HG03064 (cell line): ENCODE measurements around the gene THEMIS.
"Not testable (repeated sequence)": the region's sequence is repeated elsewhere in the genome, so short reads cannot be mapped to it uniquely, and the experiment has no call there.

Experiments
- ATAC-seq: cut with Tn5 transposase; IDR thresholded peaks from one replicate; pipeline ENCODE4 v1.9.1; 2021; ENCODE audit warnings: low read depth; ENCODE audit not compliant: unreplicated experiment

THEMIS gene, protein sequence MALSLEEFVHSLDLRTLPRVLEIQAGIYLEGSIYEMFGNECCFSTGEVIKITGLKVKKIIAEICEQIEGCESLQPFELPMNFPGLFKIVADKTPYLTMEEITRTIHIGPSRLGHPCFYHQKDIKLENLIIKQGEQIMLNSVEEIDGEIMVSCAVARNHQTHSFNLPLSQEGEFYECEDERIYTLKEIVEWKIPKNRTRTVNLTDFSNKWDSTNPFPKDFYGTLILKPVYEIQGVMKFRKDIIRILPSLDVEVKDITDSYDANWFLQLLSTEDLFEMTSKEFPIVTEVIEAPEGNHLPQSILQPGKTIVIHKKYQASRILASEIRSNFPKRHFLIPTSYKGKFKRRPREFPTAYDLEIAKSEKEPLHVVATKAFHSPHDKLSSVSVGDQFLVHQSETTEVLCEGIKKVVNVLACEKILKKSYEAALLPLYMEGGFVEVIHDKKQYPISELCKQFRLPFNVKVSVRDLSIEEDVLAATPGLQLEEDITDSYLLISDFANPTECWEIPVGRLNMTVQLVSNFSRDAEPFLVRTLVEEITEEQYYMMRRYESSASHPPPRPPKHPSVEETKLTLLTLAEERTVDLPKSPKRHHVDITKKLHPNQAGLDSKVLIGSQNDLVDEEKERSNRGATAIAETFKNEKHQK

DNA sequence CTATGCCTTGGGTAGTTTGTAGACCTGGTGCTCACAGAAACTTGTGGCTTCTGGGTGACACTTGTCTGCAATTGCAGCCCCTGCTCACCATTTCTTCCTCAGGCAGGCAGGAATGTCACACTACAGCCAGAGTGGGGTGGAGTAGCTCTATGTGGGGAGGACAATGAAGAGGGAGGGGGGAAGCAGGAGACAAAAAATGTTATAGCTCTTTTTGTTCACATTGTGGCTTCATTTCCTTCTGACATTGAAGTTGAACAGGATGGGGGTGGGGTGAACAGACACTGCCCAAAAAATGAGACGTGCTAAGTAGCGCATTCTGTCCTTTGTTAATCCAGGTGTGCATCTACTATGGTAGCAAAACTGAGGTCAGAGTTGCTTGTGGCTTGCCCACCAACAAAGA lies at the start of gene THEMIS:
TSS of gene THEMIS (minus strand) at position 124 of the 400 bp plus-strand sequence. CDS start 126 bp downstream, outside the sequence.
- ATAC-seq, result peak; percentile 56

DNA sequence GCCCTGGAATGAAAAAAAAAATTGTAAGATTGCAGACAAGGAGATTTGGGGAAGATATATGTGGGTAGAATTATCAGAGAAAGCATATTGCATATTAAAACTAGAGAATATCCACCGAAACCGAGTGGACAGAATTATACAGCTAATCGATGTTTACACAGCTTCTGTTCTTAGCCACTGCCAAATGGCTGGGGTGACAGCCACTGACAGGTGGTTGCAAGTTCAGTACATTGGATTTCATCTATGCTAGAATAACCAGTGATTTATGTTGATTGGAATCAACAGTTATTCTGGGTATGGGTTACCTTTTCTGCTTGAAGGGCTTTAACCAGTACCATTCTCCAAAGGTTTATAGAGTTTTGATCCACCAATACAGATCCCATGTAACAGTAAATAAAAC lies 48.4 kb upstream of the THEMIS start:
- no peak for ATAC-seq

DNA sequence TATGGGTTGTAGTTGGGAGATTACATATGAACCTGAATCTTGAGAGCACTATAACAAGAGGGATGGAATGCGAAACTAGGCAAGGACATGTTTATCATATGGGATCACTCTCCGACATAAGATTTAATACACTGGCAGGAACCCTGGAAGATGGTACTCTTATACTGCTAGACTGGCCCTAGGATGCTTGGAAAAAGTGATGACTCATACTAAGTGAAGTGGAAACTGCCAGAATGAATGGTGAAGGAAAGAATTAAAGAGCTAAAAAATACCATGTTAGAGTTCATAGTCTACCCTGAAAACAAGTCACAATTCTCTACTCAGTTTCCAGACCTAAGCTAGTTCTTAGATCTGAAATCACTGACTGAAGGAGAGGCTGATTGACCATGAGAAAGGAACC lies 45.5 kb upstream of the THEMIS start:
- ATAC-seq, result no peak

DNA sequence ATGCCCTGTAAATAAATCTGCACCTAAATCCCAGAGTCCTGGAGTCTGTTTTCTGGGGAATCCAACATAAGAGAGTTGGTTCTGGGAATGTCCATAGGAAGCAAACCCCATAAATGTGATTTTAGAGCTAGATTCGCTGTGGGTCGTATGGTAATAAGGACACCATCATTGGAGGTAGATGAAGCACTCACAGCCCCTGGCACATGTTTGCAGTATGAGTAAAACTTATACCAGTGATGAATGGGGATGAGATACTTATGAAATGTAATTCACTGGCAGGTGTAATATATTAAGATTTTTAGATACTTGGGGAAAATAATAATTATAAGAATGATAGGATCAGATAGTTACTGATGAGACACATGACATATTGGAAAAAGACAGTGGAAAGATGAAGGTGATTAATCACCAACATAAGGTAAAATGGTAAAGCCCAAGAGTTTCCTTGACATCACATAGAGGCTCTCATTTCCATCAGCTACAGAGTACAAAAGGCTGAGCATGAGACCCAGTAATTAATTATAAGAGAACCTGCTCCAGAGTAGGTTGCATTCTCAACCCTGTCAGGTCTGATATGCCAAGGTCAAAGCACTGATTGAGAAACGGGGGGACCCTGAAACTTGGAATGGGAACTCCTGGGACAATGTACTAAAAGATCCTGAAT lies 44.7 kb upstream of the THEMIS start:
- no peak for ATAC-seq

DNA sequence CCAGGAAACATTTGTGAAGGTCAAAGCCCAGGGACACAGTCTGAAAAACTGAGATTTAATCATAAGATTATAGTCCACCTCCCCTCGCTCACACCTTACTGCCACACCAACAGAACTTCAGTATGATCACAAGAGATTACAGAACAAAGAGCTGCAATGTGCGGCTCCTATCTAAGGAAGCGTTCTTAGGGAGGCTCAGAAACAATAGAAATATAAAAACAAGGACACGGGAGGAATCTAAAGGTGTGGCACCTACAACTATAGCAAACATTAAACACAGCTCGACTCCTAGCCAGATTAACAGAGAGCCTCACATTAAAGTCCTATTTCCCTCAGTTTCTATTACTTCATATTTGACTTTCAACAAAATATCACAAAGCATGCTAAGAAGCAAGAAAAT lies 40.4 kb upstream of the THEMIS start:
- ATAC-seq, result no peak

DNA sequence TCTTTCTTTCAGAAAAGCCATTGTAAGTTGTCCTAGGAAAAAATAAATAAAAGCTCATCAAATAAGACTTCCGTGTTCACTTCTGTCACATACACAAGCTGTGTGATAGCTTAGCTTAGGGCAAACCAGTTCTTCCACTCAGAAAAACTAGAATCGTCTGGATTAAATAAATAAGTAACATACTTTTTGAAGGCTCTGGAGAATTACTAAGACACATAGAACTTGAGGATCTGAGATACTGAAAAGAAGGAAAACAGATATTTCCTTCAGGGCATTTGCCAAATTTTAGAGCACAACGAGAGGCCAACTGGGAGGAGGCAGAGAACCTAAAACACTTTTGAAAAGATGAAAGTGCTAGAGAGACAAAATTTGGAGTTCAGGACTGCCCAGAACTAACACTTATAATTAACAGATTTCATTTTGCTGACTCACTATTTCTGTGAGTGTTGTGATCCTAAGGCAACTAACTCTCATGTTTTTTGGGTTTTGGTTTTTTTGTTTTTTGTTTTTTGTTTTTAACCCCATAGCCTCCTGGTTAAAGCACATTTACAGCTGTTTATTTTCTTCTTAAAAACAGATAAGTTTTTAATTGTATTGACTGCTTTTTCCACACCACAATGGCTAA lies 38.7 kb upstream of the THEMIS start:
- ATAC-seq, result no peak

DNA sequence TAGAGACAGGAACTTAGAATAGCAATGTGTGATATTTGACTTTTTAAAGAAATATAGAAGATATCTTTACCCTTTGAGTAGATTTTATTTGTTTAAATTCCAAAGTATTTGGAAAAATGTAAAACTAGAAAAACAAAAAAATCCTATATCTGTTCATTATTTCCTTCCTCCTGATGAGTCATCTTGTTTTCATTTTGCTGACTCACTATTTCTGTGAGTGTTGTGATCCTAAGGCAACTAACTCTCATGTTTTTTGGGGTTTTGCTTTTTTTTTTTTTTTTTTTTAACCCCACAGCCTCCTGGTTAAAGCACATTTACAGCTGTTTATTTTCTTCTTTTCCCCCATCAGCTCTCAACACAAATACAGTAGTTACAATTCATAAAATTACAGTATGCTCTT lies 37.8 kb upstream of the THEMIS start:
- no peak for ATAC-seq

DNA sequence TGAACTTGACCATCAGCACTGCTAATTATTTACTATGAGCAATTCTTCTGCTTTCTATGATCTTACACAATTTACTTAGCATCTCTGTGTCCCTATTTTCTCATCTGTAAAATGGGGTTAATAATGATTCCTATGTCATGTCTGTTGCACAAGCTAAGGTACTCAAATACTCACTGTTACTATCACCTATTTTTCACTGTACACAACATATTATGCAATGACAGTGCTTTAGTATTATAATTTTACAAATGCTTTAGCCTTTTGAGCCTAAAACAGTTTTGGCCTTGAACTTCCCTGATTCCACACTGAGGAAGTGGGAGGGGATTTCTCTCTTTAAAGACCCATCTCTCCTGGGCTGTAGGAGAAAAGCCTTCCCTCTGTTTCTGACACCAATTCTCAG lies 36.9 kb upstream of the THEMIS start:
- ATAC-seq, result no peak

DNA sequence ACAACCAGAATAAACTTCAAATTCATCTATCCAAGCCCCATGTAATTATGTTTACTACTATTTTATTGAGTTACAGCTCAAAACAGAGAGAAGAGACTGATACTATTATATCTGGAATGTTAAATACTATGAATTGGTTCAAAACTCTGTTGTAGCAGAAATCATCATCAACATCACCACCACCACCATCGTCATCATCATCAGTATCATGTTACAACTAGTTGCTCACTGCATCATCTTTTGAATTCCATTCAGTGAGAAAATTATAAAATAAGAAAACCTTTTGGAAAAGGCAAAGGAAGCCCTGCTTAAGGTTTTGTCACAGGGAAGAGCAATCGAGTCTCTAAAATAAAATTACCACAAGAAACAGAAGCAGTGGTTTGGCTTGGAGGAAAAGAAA lies 36.2 kb upstream of the THEMIS start:
- no peak for ATAC-seq

DNA sequence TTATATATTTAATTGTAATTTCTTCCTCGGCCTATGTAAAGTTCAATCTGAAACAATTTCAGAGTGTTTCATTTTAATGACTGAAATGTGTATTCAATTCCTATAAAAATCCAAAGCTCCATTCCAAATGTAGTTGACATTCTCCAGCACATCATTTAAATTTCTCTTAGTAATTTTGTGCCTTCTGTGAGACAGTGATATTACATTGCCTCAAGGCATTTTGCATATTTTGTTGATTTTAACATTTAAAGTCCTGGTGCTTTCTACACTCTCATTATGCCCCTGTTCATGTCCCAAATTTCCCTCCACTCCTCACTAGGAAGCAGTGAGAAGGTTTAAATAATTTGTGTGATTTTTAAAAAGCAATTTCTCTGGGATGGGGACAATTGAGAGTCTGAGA lies 34.1 kb upstream of the THEMIS start:
- ATAC-seq, result no peak

DNA sequence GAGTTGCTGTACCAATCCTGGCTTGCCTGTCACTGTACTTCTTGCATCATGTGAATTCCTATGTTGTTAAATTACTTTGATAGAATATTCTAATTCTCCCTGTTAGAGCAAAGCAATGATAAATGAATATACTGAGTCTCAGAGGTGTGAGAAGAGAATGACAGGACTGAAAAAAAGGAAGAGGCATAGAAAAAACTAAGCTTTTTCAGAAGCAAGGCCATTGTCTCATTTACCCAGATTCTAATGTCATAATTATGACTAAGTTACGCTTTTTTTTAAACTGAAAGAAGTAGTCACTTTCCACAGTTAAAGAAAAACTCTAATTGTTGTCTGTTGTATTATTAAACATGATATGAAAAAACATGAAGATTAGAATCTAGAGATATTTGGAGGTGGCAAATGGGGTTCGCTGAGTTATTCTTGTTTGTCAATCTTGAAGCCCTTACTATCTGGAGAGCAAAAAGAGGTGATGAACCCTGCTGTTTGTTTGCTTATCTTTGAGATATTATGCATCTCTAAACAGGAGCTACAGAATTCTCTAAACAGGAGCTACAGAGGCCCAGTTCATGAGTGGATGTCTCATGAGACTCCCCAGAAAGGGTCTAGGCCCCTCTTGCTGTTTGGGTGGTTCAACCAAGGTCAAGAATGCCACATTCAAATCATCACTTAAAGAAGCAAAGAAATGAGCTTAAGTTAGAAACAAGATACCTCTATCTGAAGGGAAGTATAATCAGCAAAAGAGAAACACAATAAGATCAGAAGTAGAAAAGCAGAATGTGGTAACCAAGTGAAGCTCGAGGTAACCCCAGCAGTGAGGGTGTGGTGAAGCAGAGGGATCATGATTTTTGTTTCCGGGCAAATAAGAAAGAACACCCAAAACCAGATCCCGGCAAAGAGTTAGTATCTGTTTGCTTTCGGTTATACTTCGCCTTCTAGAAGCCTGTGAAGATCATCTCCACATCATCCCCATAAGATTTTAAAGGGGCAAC lies 33.3 kb upstream of the THEMIS start:
- ATAC-seq, result no peak

DNA sequence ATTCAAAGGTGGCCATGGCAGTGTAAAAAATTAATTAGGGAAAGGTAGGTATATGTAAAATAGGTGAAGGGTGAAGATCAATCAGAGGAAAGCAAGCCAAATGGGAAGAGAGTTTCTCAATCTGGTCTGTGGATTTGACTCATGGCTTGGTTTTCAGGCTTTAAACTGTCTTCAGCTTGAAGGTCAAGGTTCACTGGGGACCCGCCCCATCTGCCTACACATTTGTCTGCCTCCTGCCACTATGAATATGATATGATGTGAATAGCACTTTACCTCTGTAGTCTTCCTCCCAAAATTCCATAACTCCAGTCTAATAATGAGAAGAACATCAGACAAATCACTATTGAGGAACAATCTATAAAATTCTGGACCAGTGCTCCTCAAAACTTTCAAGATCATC lies 32.3 kb upstream of the THEMIS start:
- ATAC-seq, result no peak

DNA sequence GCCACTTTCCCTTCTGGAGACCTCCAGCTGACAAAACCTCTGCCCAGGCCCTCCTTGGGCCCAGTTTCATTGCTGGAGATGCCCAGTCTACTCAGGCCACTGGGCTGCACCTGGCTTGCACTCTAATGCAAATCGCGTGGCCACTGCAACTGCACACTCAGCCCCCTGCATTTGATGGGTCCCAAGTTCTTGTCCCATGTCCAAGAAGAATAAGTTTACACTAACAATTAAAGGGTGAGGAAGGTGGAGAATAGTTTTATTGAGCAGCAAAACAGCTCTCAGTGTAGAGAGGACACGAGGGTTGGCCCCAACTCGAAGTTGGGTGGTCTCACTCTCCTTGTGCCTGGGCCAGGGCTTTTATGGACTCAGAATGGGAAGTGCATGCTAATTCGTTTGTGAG lies 31.9 kb upstream of the THEMIS start:
- ATAC-seq, result no peak

DNA sequence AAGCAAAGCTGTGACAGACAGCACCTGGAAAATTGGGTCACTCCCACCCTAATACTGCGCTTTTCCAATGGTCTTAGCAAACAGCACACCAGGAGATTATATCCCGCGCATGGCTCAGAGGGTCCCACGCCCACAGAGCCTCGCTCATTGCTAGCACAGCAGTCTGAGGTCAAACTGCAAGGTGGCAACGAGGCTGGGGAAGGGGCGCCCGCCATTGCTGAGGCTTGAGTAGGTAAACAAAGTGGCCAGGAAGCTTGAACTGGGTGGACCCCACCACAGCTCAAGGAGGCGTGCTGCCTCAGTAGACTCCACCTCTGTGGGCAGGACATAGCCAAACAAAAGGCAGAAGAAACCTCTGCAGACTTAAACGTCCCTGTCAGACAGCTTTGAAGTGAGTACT lies 25.6 kb upstream of the THEMIS start:
- not testable (repeated sequence) for ATAC-seq

DNA sequence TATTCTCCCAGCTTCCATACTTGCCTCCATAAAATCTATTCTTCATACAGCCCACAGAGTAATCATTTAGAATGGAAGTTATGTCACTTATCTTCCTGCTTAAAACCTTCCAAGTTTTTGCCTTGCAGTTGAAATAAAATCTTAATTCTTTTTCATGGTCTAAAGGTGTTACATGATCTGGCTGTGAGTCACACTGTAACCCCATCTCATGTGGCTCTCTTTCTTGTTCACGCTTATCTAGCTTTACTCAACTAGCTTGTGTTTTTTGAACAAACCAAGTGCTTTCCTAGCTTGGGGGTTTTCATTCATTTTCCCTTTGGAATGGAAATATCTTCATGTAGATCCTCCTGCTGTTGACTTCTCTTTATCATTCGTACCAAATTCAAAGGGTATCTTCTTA lies 23.6 kb upstream of the THEMIS start:
- ATAC-seq, result no peak

DNA sequence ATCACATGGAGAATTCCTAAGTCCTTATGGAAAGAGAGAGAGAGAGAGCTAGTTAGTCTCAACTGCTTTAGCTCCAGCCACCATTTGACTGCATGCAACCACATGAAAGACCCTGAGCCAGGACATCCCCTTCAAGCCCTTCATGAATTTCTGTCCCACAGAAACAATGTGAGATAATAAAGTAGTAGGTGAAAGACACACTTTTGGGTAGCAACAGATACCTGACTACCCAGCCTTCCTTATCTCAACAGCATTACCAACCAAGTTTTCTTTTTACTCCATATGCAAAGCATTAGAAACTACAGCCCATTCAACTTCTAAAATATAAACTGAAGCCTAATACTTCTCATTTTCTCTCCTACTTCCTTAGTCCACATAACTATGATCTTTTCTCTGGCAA lies 23.2 kb upstream of the THEMIS start:
- ATAC-seq, result no peak

DNA sequence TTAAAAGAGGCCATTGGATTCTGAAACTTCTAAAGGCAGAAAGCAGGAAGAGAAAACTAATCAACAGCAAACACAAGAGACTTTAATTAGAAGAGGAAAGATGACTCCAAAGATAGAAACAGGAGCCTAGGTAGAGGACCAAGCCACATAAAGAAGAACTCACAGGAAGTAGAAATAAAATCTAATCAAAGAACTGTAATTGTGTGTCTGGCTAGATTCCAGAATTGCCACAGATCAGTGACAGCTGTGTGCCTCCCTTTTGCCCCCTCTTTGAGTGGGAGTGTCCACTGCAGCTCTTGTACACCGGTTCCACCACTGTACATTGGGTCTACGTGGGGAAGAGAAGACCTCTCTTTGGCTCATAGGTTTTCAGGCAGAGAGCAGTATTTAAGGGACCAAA lies 22.3 kb upstream of the THEMIS start:
- ATAC-seq, result no peak

DNA sequence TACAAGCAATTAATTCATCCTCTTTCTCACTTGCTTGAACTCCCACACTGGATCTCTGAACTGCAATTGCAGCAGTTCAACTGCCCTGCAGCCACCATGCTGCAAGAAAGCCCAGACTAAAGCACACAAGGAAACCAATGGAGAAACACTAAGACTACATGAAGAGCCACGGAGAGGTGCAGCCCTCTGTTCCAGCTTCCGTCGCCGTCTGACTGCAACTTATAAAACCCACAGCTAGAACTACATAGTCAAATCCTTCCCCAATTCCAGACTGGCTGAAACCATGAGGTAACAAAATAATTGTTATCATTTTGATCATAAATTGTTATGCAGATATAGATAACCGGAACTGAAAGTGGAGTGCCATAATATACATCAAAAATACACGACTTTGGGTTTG lies 21.1 kb upstream of the THEMIS start:
- ATAC-seq, result no peak

DNA sequence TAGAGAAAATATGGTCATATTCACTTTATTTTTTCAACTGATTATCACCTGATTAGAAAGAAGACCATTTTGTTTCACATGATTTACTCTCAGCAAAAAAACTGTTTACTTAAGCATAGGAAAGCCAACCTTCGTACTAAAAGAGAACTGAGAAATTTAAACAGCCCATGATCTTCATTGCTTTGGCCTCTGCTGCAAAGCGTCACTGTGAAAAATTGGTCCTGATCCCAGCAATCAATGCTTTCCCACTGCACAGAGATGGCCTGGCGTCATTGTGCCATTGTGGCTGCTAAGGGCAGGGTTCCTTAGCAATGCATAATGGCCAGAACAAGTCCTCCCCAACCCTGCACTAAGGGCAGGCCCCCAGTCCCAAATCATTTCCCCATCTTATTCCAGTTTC lies 19.9 kb upstream of the THEMIS start:
- no peak for ATAC-seq
